ENCODE measurements around the gene DUSP1. TPM values are rescaled to one million over a fixed set of nuclear protein-coding genes. Genes with fewer than 3 reads are reported as not detected.

DUSP1 gene
- total RNA-seq, 1 donor from 2014 or later, result 250 TPM

- H3K36me3 Mint-ChIP-seq (ENCODE audit: unreplicated experiment), result no peaks in the 10 kb centered on the region
- no peaks in the 10 kb centered on the region for H3K27me3 Mint-ChIP-seq (ENCODE audit: unreplicated experiment)
- DNase-seq (ENCODE audit: extremely low spot score, unreplicated experiment), result no peak
- peak overlapping the region; percentile 98 for H3K27ac Mint-ChIP-seq (ENCODE audit: unreplicated experiment)
- TF ChIP-seq CTCF (IDR thresholded peaks at IDR 0.05), result no peak
- no peaks in the 10 kb centered on the region for H3K9me3 Mint-ChIP-seq (ENCODE audit: unreplicated experiment)
- peaks cover 38% of the 10 kb centered on the region for H3K4me1 Mint-ChIP-seq (ENCODE audit: unreplicated experiment)
- no peak overlapping the region for H3K4me3 Mint-ChIP-seq (ENCODE audit: unreplicated experiment)
These were observed 38.7 kb downstream of the DUSP1 start for GRCh38 chr5:172732201-172732865.

GRCh38 chr5:172731680-172732074 lies 39.3 kb downstream of the DUSP1 start:
- no peak overlapping the region for H3K4me3 Mint-ChIP-seq (ENCODE audit: unreplicated experiment)
- TF ChIP-seq CTCF (IDR thresholded peaks at IDR 0.05), result no peak
- H3K9me3 Mint-ChIP-seq (ENCODE audit: unreplicated experiment), result no peaks in the 10 kb centered on the region
- DNase-seq (ENCODE audit: extremely low spot score, unreplicated experiment), result no peak
- peak overlapping the region; percentile 98 for H3K27ac Mint-ChIP-seq (ENCODE audit: unreplicated experiment)
- peaks cover 38% of the 10 kb centered on the region for H3K4me1 Mint-ChIP-seq (ENCODE audit: unreplicated experiment)
- no peaks in the 10 kb centered on the region for H3K36me3 Mint-ChIP-seq (ENCODE audit: unreplicated experiment)
- no peaks in the 10 kb centered on the region for H3K27me3 Mint-ChIP-seq (ENCODE audit: unreplicated experiment)

GRCh38 chr5:172730981-172731679 lies 39.9 kb downstream of the DUSP1 start:
- peak overlapping the region; percentile 98 for H3K27ac Mint-ChIP-seq (ENCODE audit: unreplicated experiment)
- H3K4me3 Mint-ChIP-seq (ENCODE audit: unreplicated experiment), result no peak overlapping the region
- no peaks in the 10 kb centered on the region for H3K36me3 Mint-ChIP-seq (ENCODE audit: unreplicated experiment)
- no peak for DNase-seq (ENCODE audit: extremely low spot score, unreplicated experiment)
- H3K9me3 Mint-ChIP-seq (ENCODE audit: unreplicated experiment), result no peaks in the 10 kb centered on the region
- no peaks in the 10 kb centered on the region for H3K27me3 Mint-ChIP-seq (ENCODE audit: unreplicated experiment)
- peaks cover 34% of the 10 kb centered on the region for H3K4me1 Mint-ChIP-seq (ENCODE audit: unreplicated experiment)
- no peak for TF ChIP-seq CTCF (IDR thresholded peaks at IDR 0.05)

GRCh38 chr5:172730222-172730621 lies 40.8 kb downstream of the DUSP1 start:
- H3K4me3 Mint-ChIP-seq (ENCODE audit: unreplicated experiment), result no peak overlapping the region
- no peak overlapping the region for H3K27ac Mint-ChIP-seq (ENCODE audit: unreplicated experiment)
- no peak for DNase-seq (ENCODE audit: extremely low spot score, unreplicated experiment)
- peaks cover 27% of the 10 kb centered on the region for H3K4me1 Mint-ChIP-seq (ENCODE audit: unreplicated experiment)
- TF ChIP-seq CTCF (IDR thresholded peaks at IDR 0.05), result no peak
- H3K9me3 Mint-ChIP-seq (ENCODE audit: unreplicated experiment), result no peaks in the 10 kb centered on the region
- H3K36me3 Mint-ChIP-seq (ENCODE audit: unreplicated experiment), result no peaks in the 10 kb centered on the region
- no peaks in the 10 kb centered on the region for H3K27me3 Mint-ChIP-seq (ENCODE audit: unreplicated experiment)

- Mint-ChIP-seq H3K9me3 (ENCODE audit: unreplicated experiment) (no peaks in the 10 kb centered on the region), H3K27me3 (ENCODE audit: unreplicated experiment) (no peaks in the 10 kb centered on the region), H3K4me1 (ENCODE audit: unreplicated experiment) (peaks cover 22% of the 10 kb centered on the region), H3K36me3 (ENCODE audit: unreplicated experiment) (no peaks in the 10 kb centered on the region), H3K4me3 (ENCODE audit: unreplicated experiment) (no peak overlapping the region), H3K27ac (ENCODE audit: unreplicated experiment) (no peak overlapping the region)
- TF ChIP-seq CTCF (IDR thresholded peaks at IDR 0.05), result no peak
- DNase-seq (ENCODE audit: extremely low spot score, unreplicated experiment), result no peak
These were observed 41.4 kb downstream of the DUSP1 start for GRCh38 chr5:172729588-172729987.

All from osteocyte (in vitro differentiated cells).